Vagina (tissue), 2 donors: Measurements from ENCODE around the gene ODAD3. TPM values are rescaled to one million over a fixed set of nuclear protein-coding genes. Genes with fewer than 3 reads are reported as not detected.

Experiments used
- DNase-seq, 2 donors: peaks; one replicate each; pipeline ENCODE4 v3.0.0-alpha.2; 2017; ENCODE audit errors: extremely low spot score in 2 of 2
- H3K27ac ChIP-seq: fragments of 200-600 bp; sonication (generic); one replicate; pipeline ENCODE4 v1.5.1; 2019
- H3K27me3 ChIP-seq: fragments of 200-600 bp; sonication (generic); one replicate; pipeline ENCODE4 v1.5.1; 2019
- H3K36me3 ChIP-seq, 2 donors: fragments of 200-600 bp; sonication (generic); one replicate each; pipeline ENCODE4 v1.5.1; 2017 to 2019
- H3K4me1 ChIP-seq: fragments of 200-600 bp; sonication (generic); one replicate; pipeline ENCODE4 v1.5.1; 2019
- H3K4me3 ChIP-seq, 2 donors: fragments of 200-600 bp; sonication (generic); 1 replicate in 1 of 2; 2 replicates in 1 of 2; pipeline ENCODE4 v1.5.1; 2016 to 2019
- H3K9me3 ChIP-seq: fragments of 200-600 bp; sonication (generic); one replicate; pipeline ENCODE4 v1.5.1; 2019
- CTCF ChIP-seq, 3 experiments: fragments of 450-650 bp in 2 of 3; fragments of 200-600 bp in 1 of 3; sonication (generic) in 1 of 3; IDR thresholded peaks; one replicate each; pipeline ENCODE4 v1.5.1; 2017 to 2019; ENCODE audit warnings: antibody characterized with exemption in 3 of 3, mild to moderate bottlenecking in 2 of 3, moderate library complexity in 2 of 3
- POLR2A ChIP-seq, 2 donors: fragments of 450-650 bp; IDR thresholded peaks; one replicate each; pipeline ENCODE4 v1.6.1; 2017; ENCODE audit warnings: antibody characterized with exemption in 2 of 2, mild to moderate bottlenecking in 2 of 2, moderate library complexity in 2 of 2
- POLR2AphosphoS5 ChIP-seq, 2 donors: sonication (generic); formaldehyde crosslinking; IDR thresholded peaks; one replicate each; pipeline ENCODE4 v1.9.0; 2017; ENCODE audit warnings: antibody characterized with exemption in 2 of 2, mild to moderate bottlenecking in 2 of 2, low read depth in 1 of 2; ENCODE audit not compliant: insufficient read depth in 1 of 2
- intact Hi-C: fragments of 100-400 bp; cut with DNase I; formaldehyde crosslinking; loops from one replicate; pipeline ENCODE4 v1.15.1; 2023
- total RNA-seq: library from RNA; depleted of rRNA; stranded (reverse); fragments of >200 nt; gene quantifications from one replicate; pipeline ENCODE4 v1.2.3, GENCODE V29; 2016

The ODAD3 gene
- total RNA-seq, 1 donor from 2014 or later = not detected

GRCh38 chr19:11446652-11447301 lies 11.9 kb upstream of the ODAD3 start:
- intact Hi-C loops = loop anchor here (10.0 kb wide), 1 partner anchor 412 kb away; no protein-coding TSS in a partner anchor
- H3K27ac ChIP-seq = no peak overlapping the region

GRCh38 chr19:11446271-11446651 lies 11.3 kb upstream of the ODAD3 start:
- Histone ChIP-seq H3K4me3 (no peak overlapping the region), H3K36me3 (peaks cover 0 to 75% of the 10 kb centered on the region in 2 donors), H3K9me3 (no peaks in the 10 kb centered on the region), H3K27me3 (no peaks in the 10 kb centered on the region), H3K27ac (no peak overlapping the region), H3K4me1 (no peaks in the 10 kb centered on the region)
- TF ChIP-seq POLR2AphosphoS5 (IDR thresholded peaks at IDR 0.05; ENCODE audit: insufficient read depth in 1 of 2, low read depth in 1 of 2) (no peak), POLR2A (IDR thresholded peaks at IDR 0.05) (no peak), CTCF (IDR thresholded peaks at IDR 0.05) (no peak)
- intact Hi-C loops = loop anchor here (10.0 kb wide), 1 partner anchor 411 kb away; no protein-coding TSS in a partner anchor
- DNase-seq = no peak

More at GRCh38 chr19:11446652-11447301, 11.9 kb upstream of the ODAD3 start:
- no peak for DNase-seq
- Histone ChIP-seq H3K27me3 (no peaks in the 10 kb centered on the region), H3K36me3 (peaks cover 0 to 69% of the 10 kb centered on the region in 2 donors), H3K4me1 (no peaks in the 10 kb centered on the region), H3K4me3 (no peak overlapping the region), H3K9me3 (no peaks in the 10 kb centered on the region)
- no peak for TF ChIP-seq POLR2A (IDR thresholded peaks at IDR 0.05)
- no peak for TF ChIP-seq POLR2AphosphoS5 (IDR thresholded peaks at IDR 0.05; ENCODE audit: insufficient read depth in 1 of 2, low read depth in 1 of 2)
- peak; percentile 46 to 72 (median 67) for TF ChIP-seq CTCF (IDR thresholded peaks at IDR 0.05)

- H3K4me3 ChIP-seq = no peak overlapping the region
- TF ChIP-seq CTCF (IDR thresholded peaks at IDR 0.05) (no peak), POLR2A (IDR thresholded peaks at IDR 0.05) (no peak), POLR2AphosphoS5 (IDR thresholded peaks at IDR 0.05; ENCODE audit: insufficient read depth in 1 of 2, low read depth in 1 of 2) (no peak)
- H3K36me3 ChIP-seq = peaks cover 0 to 86% of the 10 kb centered on the region in 2 donors
- no peak overlapping the region for H3K27ac ChIP-seq
- H3K9me3 ChIP-seq = no peaks in the 10 kb centered on the region
- intact Hi-C loops = loop anchor here (10.0 kb wide), 1 partner anchor 410 kb away; no protein-coding TSS in a partner anchor
- no peaks in the 10 kb centered on the region for H3K27me3 ChIP-seq
- no peaks in the 10 kb centered on the region for H3K4me1 ChIP-seq
- DNase-seq = no peak
Measured at GRCh38 chr19:11445141-11445540, 10.2 kb upstream of the ODAD3 start.

- no peak for DNase-seq
- no peaks in the 10 kb centered on the region for H3K9me3 ChIP-seq
- no peak overlapping the region for H3K27ac ChIP-seq
- TF ChIP-seq POLR2AphosphoS5 (IDR thresholded peaks at IDR 0.05; ENCODE audit: insufficient read depth in 1 of 2, low read depth in 1 of 2) (no peak), CTCF (IDR thresholded peaks at IDR 0.05) (no peak), POLR2A (IDR thresholded peaks at IDR 0.05) (no peak)
- H3K4me3 ChIP-seq = no peak overlapping the region
- H3K36me3 ChIP-seq = peaks cover 0 to 87% of the 10 kb centered on the region in 2 donors
- no peaks in the 10 kb centered on the region for H3K4me1 ChIP-seq
- no peaks in the 10 kb centered on the region for H3K27me3 ChIP-seq
- intact Hi-C loops = loop anchor here (10.0 kb wide), 1 partner anchor 409 kb away; no protein-coding TSS in a partner anchor
Measured at GRCh38 chr19:11444059-11444458, 9.1 kb upstream of the ODAD3 start.

- Histone ChIP-seq H3K9me3 (no peaks in the 10 kb centered on the region), H3K36me3 (peaks cover 0 to 58% of the 10 kb centered on the region in 2 donors), H3K4me1 (peaks cover 21% of the 10 kb centered on the region), H3K27me3 (no peaks in the 10 kb centered on the region), H3K27ac (no peak overlapping the region), H3K4me3 (no peak overlapping the region)
- no peak for TF ChIP-seq POLR2A (IDR thresholded peaks at IDR 0.05)
- no peak for TF ChIP-seq POLR2AphosphoS5 (IDR thresholded peaks at IDR 0.05; ENCODE audit: insufficient read depth in 1 of 2, low read depth in 1 of 2)
- no peak for TF ChIP-seq CTCF (IDR thresholded peaks at IDR 0.05)
- intact Hi-C loops = no loop called here
- DNase-seq = no peak
Measured at GRCh38 chr19:11437955-11438354, 3.0 kb upstream of the ODAD3 start.
